ENCODE data around the gene CISD1. TPM values are rescaled to one million over a fixed set of nuclear protein-coding genes. Genes with fewer than 3 reads are reported as not detected.

CISD1 gene
- total and polyA plus RNA-seq, 9 of the 15 experiments (the other 6 are each of a cell fraction or from before 2014, with no cell fraction given): 35.8 to 342 (median 118) TPM

GRCh38 chr10:58267713-58268453, 1.1 kb upstream of the CISD1 start, which contains the start of gene IPMK:
Gene IPMK, minus strand, starts transcription at chr10:58267894. Its CDS starts 283 bp downstream, at chr10:58267611.
- Histone ChIP-seq H3K9ac (ENCODE audit: insufficient read depth in 1 of 2, low read depth in 2 of 2, low read length in 2 of 2) (peak within 1 kb of the TSS; percentile 70 to 96), H3K4me1 (replicated peaks in 1 of 2; ENCODE audit: control insufficient read depth in 2 of 2, insufficient read depth in 2 of 2, low read length in 2 of 2) (peaks cover 7 to 21% of the 10 kb centered on the region in 2 experiments; a peak in 3 of 5 replicates), H3K27ac (ENCODE audit: extremely low read depth, low read depth, low read length) (peak within 1 kb of the TSS; percentile 85), H3K4me2 (ENCODE audit: insufficient read depth, low read length) (peak within 1 kb of the TSS; percentile 95), H3K36me3 (ENCODE audit: control insufficient read depth, insufficient read depth, low read length) (peaks cover 12% of the 10 kb centered on the region; the same call in 2 of the 3 replicates), H4K20me1 (replicated peaks; ENCODE audit: control insufficient read depth, insufficient read depth, low read length) (no peaks in the 10 kb centered on the region), H3K4me3 (peak within 1 kb of the TSS; percentile 71), H3K9me3 (replicated peaks; ENCODE audit: control insufficient read depth, insufficient read depth, low read depth, low read length) (no peaks in the 10 kb centered on the region), H3K9me1 (ENCODE audit: control insufficient read depth, insufficient read depth, low read length) (no peaks in the 10 kb centered on the region), H2AFZ (ENCODE audit: low read depth, low read length) (peak within 1 kb of the TSS; percentile 98), H3K27me3 (ENCODE audit: control insufficient read depth in 2 of 2, insufficient read depth in 2 of 2, low read length in 2 of 2) (no peaks in the 10 kb centered on the region), H3K79me2 (ENCODE audit: control insufficient read depth, insufficient read depth, low read length) (peaks cover 81% of the 10 kb centered on the region)
- DNase-seq (ENCODE audit: extremely low read depth in 1 of 4, low spot score in 3 of 4) (peak; percentile 84 to 97 (median 88)), ATAC-seq (peak; percentile 80), FAIRE-seq (peak; percentile 42)
- ChIA-PET CTCF (ENCODE audit: low intra/inter-chr PET ratio) (no interaction called here), POLR2A (interaction anchor here (1.2 kb wide), 1 partner anchor 76 kb away, joined by 4 read pairs; no protein-coding TSS in a partner anchor)
- WGBS (ENCODE audit: insufficient coverage, low coverage, missing lambda C conversion rate): under 1% methylated on average over 52 of the region's 76 CpGs
- intact Hi-C loops (cut with micrococcal nuclease): loop anchor here (5.0 kb wide), 2 partner anchors 91 to 1906 kb away; partner anchors contain the start of gene ZWINT
- in situ Hi-C loops (cut with MboI): no loop called here
- BruUV-seq (replicated peaks): no TSS peak
- no peak for TF ChIP-seq SRSF9 (IDR thresholded peaks at IDR 0.05; ENCODE audit: borderline replicate concordance, low read depth, low read length)
- TF ChIP-seq HDAC1 (IDR thresholded peaks at IDR 0.05): peak in 1 of 2 experiments; percentile 82; a peak in 2 of 4 replicates
- no peak for TF ChIP-seq ZNF316 (IDR thresholded peaks at IDR 0.05)
- no peak for TF ChIP-seq BCLAF1 (IDR thresholded peaks at IDR 0.05; ENCODE audit: borderline replicate concordance in 1 of 2, control insufficient read depth in 1 of 2, low read depth in 2 of 2, low read length in 1 of 2)
- TF ChIP-seq NFATC3 (IDR thresholded peaks at IDR 0.05): no peak
- TF ChIP-seq RREB1 (CRISPR knock-in tag; IDR thresholded peaks at IDR 0.05): no peak
- TF ChIP-seq ZNF23 (CRISPR knock-in tag; IDR thresholded peaks at IDR 0.05): no peak
- peak; percentile 48 for TF ChIP-seq FIP1L1 (IDR thresholded peaks at IDR 0.05; ENCODE audit: low read depth, low read length, poor library complexity, severe bottlenecking)
- no peak for TF ChIP-seq ZNF644 (tag; IDR thresholded peaks at IDR 0.05; ENCODE audit: low read depth)
